SK-N-SH treated with all-trans-retinoic acid at 6 μM for 48 hours (cell line): ENCODE measurements around the gene GATAD2A.

Experiments used
- CREB5 ChIP-seq: fragments of 250-450 bp; sonication (Bioruptor Pico); IDR thresholded peaks from 2 replicates; pipeline ENCODE4 v1.5.1; 2020; ENCODE audit warnings: low read depth, mild to moderate bottlenecking, moderate library complexity
- PATZ1 ChIP-seq: fragments of 250-450 bp; sonication (Bioruptor Pico); IDR thresholded peaks from 2 replicates; pipeline ENCODE4 v1.8.0; 2020; ENCODE audit warnings: mild to moderate bottlenecking, moderate library complexity, borderline replicate concordance
- RARB ChIP-seq: fragments of 250-450 bp; sonication (Bioruptor Pico); IDR thresholded peaks from 2 replicates; pipeline ENCODE4 v1.8.0; 2021; ENCODE audit warnings: mild to moderate bottlenecking, moderate library complexity
- SNAI2 ChIP-seq: fragments of 250-450 bp; sonication (Bioruptor Pico); IDR thresholded peaks from 2 replicates; pipeline ENCODE4 v1.5.0; 2020; ENCODE audit warnings: mild to moderate bottlenecking, moderate library complexity
- TCF4 ChIP-seq: fragments of 250-450 bp; sonication (Bioruptor Pico); IDR thresholded peaks from 2 replicates; pipeline ENCODE4 v1.8.0; 2021; ENCODE audit warnings: mild to moderate bottlenecking, moderate library complexity, borderline replicate concordance
- TSHZ2 ChIP-seq: fragments of 250-450 bp; sonication (Bioruptor Pico); IDR thresholded peaks from 2 replicates; pipeline ENCODE4 v1.5.0; 2020; ENCODE audit warnings: mild to moderate bottlenecking, moderate library complexity
- ZFP3 ChIP-seq: fragments of 250-450 bp; sonication (Bioruptor Pico); IDR thresholded peaks from 2 replicates; pipeline ENCODE4 v1.5.0; 2020; ENCODE audit warnings: mild to moderate bottlenecking, moderate library complexity
- ZFP30 ChIP-seq: fragments of 450-650 bp; formaldehyde crosslinking; IDR thresholded peaks from 2 replicates; pipeline ENCODE4 v1.5.0; 2022; ENCODE audit warnings: mild to moderate bottlenecking, moderate library complexity
- ZNF565 ChIP-seq: fragments of 450-650 bp; formaldehyde crosslinking; conservative IDR thresholded peaks from 2 replicates; pipeline ENCODE4 v1.5.0; 2020; ENCODE audit warnings: low read depth, mild to moderate bottlenecking, moderate library complexity

GRCh38 chr19:19404879-19405860, at the start of gene GATAD2A:
- TF ChIP-seq PATZ1 (no peak), ZFP30 (CRISPR knock-in tag) (no peak), CREB5 (CRISPR knock-in tag) (no peak), TSHZ2 (CRISPR knock-in tag) (no peak), ZNF565 (CRISPR knock-in tag) (no peak), RARB (CRISPR knock-in tag) (no peak), ZFP3 (CRISPR knock-in tag) (no peak), TCF4 (CRISPR knock-in tag) (no peak), SNAI2 (no peak)
